ENCODE results near the gene TMEM59L. TPM values are rescaled to one million over a fixed set of nuclear protein-coding genes. Genes with fewer than 3 reads are reported as not detected.

The TMEM59L gene
- total and polyA plus RNA-seq, 2 of the 13 experiments (the other 11 are each of a cell fraction or from before 2014, with no cell fraction given), result 0.97 to 5.5 TPM

DNA sequence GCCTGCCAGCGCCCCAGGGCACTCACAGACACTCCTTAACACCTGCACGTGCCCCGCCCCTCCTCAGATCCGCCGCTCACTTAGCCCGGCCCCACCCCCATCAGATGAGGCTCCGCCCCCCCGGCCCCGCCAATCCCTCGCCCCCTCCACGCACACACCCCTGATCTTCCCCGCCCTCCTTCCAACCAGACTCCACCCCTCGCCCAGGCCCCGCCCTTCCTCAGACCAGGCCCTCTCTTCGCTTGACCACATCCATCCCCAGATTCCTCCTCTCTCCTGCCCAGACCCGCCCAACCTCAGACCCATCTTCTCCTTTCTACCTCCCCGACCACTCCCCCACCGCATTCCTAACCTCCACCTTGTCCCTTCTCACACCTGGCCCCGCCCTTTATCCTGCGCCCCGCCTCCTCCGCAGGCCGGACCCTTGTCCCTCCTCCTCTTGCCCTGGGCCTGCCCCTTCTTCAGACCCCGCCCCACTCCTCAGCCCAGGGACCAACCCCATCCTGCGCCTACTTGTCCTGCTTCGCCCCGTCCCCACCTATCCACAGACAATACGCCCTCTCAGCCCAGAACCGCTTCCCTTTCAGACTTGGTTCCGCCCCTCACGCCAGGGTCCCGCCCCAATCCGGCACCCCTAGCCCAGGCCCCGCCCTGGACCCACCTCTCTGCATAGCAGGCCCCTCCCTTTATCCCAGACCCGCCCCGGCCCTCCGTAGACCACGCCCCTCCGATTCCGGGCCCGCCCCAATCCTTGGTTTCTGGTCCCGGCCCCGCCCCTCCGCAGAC is 23.7 kb downstream of the TMEM59L start (continued):
- TF ChIP-seq TCF12 (IDR thresholded peaks at IDR 0.05), result no peak
- TF ChIP-seq TCF12 (CRISPR knock-in tag; IDR thresholded peaks at IDR 0.05), result no peak
- TF ChIP-seq SP4 (CRISPR knock-in tag; IDR thresholded peaks at IDR 0.05), result peak; percentile 92
- peak; percentile 51; the same call in 1 of the 2 replicates for TF ChIP-seq ZNF350 (CRISPR knock-in tag; IDR thresholded peaks at IDR 0.05; ENCODE audit: borderline replicate concordance, low read depth)

DNA sequence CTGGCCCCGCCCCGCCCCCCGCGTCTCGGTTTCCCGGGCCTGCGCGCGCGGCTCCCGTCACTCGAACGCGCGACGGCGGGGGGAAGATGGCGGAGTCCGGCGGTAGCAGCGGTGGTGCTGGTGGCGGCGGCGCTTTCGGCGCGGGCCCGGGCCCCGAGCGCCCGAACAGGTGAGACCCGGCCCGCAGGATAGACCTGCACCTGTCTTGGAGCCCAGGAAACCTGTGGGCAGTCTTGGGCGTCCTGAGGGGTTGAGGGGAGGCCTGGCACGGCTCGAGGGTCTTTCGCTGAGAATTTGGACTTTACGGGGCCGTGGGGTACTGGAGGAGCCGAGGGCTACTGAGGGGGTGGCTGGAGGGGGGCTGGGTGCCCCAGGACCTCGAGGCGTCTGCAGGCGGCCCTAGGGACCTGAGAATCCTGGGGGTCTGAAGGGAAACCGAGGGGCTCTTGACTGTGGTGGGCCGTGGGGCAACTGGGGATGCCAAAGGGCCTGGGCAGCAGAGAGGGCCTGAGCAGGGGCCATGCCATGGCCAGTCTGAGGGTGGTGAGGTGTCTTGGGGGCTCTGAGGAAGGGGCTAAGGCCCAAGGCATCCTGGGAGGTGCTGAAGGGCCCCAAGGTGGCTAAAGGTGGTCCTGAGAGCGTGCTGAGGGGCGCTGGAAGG is 24.4 kb downstream of the TMEM59L start, which contains the start of gene KLHL26:
KLHL26 (plus strand) TSS at position 60 of the 661 bp plus-strand sequence; CDS start at position 87, 27 bp downstream.
- H2AFZ ChIP-seq (ENCODE audit: low read length), result no peak within 1 kb of the TSS
- BruUV-seq (replicated peaks), result no TSS peak
- TF ChIP-seq ZNF333 (CRISPR knock-in tag; IDR thresholded peaks at IDR 0.05; ENCODE audit: borderline replicate concordance) (no peak), KLF15 (CRISPR knock-in tag; IDR thresholded peaks at IDR 0.05; ENCODE audit: borderline replicate concordance) (no peak), RBFOX2 (IDR thresholded peaks at IDR 0.05; ENCODE audit: low read depth, low read length) (peak; percentile 74), ZC3H13 (CRISPR knock-in tag; IDR thresholded peaks at IDR 0.05) (0 out of 2 replicates have a peak, but pooled peaks have one; percentile 38), ZNF326 (CRISPR knock-in tag; IDR thresholded peaks at IDR 0.05; ENCODE audit: borderline replicate concordance) (no peak)
- TF ChIP-seq, protein P1, sequence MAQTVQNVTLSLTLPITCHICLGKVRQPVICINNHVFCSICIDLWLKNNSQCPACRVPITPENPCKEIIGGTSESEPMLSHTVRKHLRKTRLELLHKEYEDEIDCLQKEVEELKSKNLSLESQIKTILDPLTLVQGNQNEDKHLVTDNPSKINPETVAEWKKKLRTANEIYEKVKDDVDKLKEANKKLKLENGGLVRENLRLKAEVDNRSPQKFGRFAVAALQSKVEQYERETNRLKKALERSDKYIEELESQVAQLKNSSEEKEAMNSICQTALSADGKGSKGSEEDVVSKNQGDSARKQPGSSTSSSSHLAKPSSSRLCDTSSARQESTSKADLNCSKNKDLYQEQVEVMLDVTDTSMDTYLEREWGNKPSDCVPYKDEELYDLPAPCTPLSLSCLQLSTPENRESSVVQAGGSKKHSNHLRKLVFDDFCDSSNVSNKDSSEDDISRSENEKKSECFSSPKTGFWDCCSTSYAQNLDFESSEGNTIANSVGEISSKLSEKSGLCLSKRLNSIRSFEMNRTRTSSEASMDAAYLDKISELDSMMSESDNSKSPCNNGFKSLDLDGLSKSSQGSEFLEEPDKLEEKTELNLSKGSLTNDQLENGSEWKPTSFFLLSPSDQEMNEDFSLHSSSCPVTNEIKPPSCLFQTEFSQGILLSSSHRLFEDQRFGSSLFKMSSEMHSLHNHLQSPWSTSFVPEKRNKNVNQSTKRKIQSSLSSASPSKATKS (CRISPR knock-in tag; IDR thresholded peaks at IDR 0.05), result no peak
- TF ChIP-seq, protein P2, sequence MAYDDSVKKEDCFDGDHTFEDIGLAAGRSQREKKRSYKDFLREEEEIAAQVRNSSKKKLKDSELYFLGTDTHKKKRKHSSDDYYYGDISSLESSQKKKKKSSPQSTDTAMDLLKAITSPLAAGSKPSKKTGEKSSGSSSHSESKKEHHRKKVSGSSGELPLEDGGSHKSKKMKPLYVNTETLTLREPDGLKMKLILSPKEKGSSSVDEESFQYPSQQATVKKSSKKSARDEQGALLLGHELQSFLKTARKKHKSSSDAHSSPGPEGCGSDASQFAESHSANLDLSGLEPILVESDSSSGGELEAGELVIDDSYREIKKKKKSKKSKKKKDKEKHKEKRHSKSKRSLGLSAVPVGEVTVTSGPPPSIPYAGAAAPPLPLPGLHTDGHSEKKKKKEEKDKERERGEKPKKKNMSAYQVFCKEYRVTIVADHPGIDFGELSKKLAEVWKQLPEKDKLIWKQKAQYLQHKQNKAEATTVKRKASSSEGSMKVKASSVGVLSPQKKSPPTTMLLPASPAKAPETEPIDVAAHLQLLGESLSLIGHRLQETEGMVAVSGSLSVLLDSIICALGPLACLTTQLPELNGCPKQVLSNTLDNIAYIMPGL (CRISPR knock-in tag; IDR thresholded peaks at IDR 0.05; ENCODE audit: borderline replicate concordance in 1 of 2, low read depth in 1 of 2), result 0 out of 4 replicates have a peak, but pooled peaks of 1 of the 2 experiments have one; percentile 34
- TF ChIP-seq, protein P3, sequence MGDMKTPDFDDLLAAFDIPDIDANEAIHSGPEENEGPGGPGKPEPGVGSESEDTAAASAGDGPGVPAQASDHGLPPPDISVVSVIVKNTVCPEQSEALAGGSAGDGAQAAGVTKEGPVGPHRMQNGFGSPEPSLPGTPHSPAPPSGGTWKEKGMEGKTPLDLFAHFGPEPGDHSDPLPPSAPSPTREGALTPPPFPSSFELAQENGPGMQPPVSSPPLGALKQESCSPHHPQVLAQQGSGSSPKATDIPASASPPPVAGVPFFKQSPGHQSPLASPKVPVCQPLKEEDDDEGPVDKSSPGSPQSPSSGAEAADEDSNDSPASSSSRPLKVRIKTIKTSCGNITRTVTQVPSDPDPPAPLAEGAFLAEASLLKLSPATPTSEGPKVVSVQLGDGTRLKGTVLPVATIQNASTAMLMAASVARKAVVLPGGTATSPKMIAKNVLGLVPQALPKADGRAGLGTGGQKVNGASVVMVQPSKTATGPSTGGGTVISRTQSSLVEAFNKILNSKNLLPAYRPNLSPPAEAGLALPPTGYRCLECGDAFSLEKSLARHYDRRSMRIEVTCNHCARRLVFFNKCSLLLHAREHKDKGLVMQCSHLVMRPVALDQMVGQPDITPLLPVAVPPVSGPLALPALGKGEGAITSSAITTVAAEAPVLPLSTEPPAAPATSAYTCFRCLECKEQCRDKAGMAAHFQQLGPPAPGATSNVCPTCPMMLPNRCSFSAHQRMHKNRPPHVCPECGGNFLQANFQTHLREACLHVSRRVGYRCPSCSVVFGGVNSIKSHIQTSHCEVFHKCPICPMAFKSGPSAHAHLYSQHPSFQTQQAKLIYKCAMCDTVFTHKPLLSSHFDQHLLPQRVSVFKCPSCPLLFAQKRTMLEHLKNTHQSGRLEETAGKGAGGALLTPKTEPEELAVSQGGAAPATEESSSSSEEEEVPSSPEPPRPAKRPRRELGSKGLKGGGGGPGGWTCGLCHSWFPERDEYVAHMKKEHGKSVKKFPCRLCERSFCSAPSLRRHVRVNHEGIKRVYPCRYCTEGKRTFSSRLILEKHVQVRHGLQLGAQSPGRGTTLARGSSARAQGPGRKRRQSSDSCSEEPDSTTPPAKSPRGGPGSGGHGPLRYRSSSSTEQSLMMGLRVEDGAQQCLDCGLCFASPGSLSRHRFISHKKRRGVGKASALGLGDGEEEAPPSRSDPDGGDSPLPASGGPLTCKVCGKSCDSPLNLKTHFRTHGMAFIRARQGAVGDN (CRISPR knock-in tag; IDR thresholded peaks at IDR 0.05), result peak; percentile 81

More for the DNA sequence above, 24.4 kb downstream of the TMEM59L start, which contains the start of gene KLHL26:
- peak within 1 kb of the TSS; percentile 98 for H3K4me2 ChIP-seq (ENCODE audit: low read depth, low read length)
- H3K36me3 ChIP-seq (replicated peaks in 1 of 2; ENCODE audit: control insufficient read depth in 1 of 2, insufficient read depth in 2 of 2, low read length in 2 of 2), result no peaks in the 10 kb centered on the region
- no peak for DNase-seq (ENCODE audit: low spot score)
- ChIA-PET CTCF (ENCODE audit: low intra/inter-chr PET ratio, low total read pairs) (no interaction called here), POLR2A (no interaction called here)
- ATAC-seq, result no peak; the same call in 1 of the 3 replicates
- peak within 1 kb of the TSS; percentile 81 to 91 (median 89) for H3K4me3 ChIP-seq (replicated peaks in 1 of 3; ENCODE audit: insufficient read depth in 1 of 3, low read depth in 2 of 3, low read length in 3 of 3)
- peaks cover 0 to 6% of the 10 kb centered on the region in 2 experiments; a peak in 1 of 5 replicates for H3K27me3 ChIP-seq (ENCODE audit: control insufficient read depth in 1 of 2, insufficient read depth in 2 of 2, low read length in 2 of 2)
- in situ Hi-C loops (cut with HindIII; ENCODE audit: extremely low pct_ligation_motif_present, low pct_unique_long_range_greater_than_20kb), result no loop called here
- intact Hi-C loops (cut with micrococcal nuclease; ENCODE audit: unreplicated experiment), result no loop called here
- peak within 1 kb of the TSS; percentile 79 for H3K9ac ChIP-seq (ENCODE audit: insufficient read depth, low read depth, low read length)
- no peaks in the 10 kb centered on the region for H3K9me3 ChIP-seq (ENCODE audit: low read length)
- peaks cover 40% of the 10 kb centered on the region for H3K4me1 ChIP-seq (ENCODE audit: insufficient read depth, low read length)
- 2% methylated on average over 24 of the region's 47 CpGs for WGBS (ENCODE audit: low lambda C conversion rate)
- no peak for FAIRE-seq
- peaks cover 8% of the 10 kb centered on the region for H3K79me2 ChIP-seq (ENCODE audit: insufficient read depth, low read length)
- H4K20me1 ChIP-seq (ENCODE audit: insufficient read depth, low read length), result no peaks in the 10 kb centered on the region
- H3K27ac ChIP-seq (ENCODE audit: extremely low read length, insufficient read depth, low read length), result peak within 1 kb of the TSS; percentile 57
